ENCODE measurements around the gene NRSN1.

The NRSN1 gene

GRCh38 chr6:24194978-24195700 is 69.1 kb downstream of the NRSN1 start:
- no peak overlapping the region for H3K4me3 ChIP-seq (ENCODE audit: low read depth, low read length)
- TF ChIP-seq CTCF (IDR thresholded peaks at IDR 0.05; ENCODE audit: low read depth, low read length, missing control alignments) = no peak
- in situ Hi-C loops (cut with HindIII; ENCODE audit: low pct_ligation_motif_present, low sequenced_read_pairs) = no loop called here
- no peaks in the 10 kb centered on the region for H3K27me3 ChIP-seq (replicated peaks)
- DNase-seq = no peak
- no peaks in the 10 kb centered on the region for H3K36me3 ChIP-seq (replicated peaks)
- H3K27ac ChIP-seq = no peak overlapping the region

GRCh38 chr6:24195836-24196597 is 70.0 kb downstream of the NRSN1 start:
- in situ Hi-C loops (cut with HindIII; ENCODE audit: low pct_ligation_motif_present, low sequenced_read_pairs) = no loop called here
- no peak for TF ChIP-seq CTCF (IDR thresholded peaks at IDR 0.05; ENCODE audit: low read depth, low read length, missing control alignments)
- H3K4me3 ChIP-seq (ENCODE audit: low read depth, low read length) = no peak overlapping the region
- no peak for DNase-seq
- H3K36me3 ChIP-seq (replicated peaks) = no peaks in the 10 kb centered on the region
- no peak overlapping the region for H3K27ac ChIP-seq
- no peaks in the 10 kb centered on the region for H3K27me3 ChIP-seq (replicated peaks)

Measured in brain microvascular endothelial cell (primary cell).